ENCODE measurements around the gene ACTN1. TPM values are rescaled to one million over a fixed set of nuclear protein-coding genes. Genes with fewer than 3 reads are reported as not detected.
A peak's percentile ranks its signal among the peaks of the same experiment; 100 is the strongest.

The ACTN1 gene
- total and polyA plus RNA-seq, 2 experiments from 2014 or later = 88.0 to 163 TPM

DNA sequence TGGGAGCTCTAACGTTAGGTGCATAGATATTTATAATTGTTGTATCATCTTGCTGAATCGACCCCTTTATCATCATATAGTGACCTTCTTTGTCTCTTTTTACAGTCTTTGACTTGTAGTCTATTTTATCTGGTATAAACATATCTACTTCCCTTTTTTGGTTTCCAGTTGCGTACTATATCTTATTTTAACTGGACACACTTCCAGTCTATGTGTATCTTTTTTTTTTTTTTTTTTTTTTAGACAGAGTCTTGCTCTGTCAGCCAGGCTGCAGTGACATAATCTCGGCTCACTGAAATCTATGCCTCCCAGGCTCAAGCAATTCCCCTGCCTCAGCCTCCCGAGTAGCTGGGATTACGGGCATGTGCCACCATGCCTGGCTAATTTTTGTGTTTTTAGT is 144.3 kb downstream of the ACTN1 start:
- no peaks in the 10 kb centered on the region for H3K27me3 ChIP-seq

DNA sequence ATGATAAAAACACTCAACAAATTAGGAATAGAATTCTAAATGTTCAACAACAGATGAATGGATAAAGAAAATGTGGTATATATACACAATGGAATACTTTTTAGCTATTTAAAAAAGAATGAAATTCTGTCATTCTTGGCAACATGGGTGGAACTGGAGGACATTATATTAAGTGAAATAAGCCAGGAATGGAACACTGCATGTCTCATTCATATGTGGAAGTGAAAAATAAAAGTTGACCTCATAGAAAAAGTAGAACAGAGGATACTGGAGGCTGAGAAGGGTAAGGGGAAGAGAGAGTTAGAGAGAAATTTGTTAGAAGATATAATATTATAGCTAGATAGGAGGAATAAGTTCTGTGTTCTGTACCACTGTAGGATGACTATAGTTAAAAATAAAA is 150.4 kb downstream of the ACTN1 start:
- Histone ChIP-seq H3K4me1 (ENCODE audit: insufficient read depth) (peaks cover 5% of the 10 kb centered on the region), H3K9me2 (replicated peaks; ENCODE audit: insufficient read depth) (no peaks in the 10 kb centered on the region), H3K4me2 (no peak overlapping the region), H3K27ac (no peak overlapping the region), H3K27me3 (no peaks in the 10 kb centered on the region), H3K79me2 (no peaks in the 10 kb centered on the region), H3K36me3 (replicated peaks; ENCODE audit: insufficient read depth, low read depth) (no peaks in the 10 kb centered on the region), H3K4me3 (no peak overlapping the region), H3K9me3 (ENCODE audit: low read depth) (no peaks in the 10 kb centered on the region), H4K20me1 (ENCODE audit: insufficient read depth, poor library complexity, severe bottlenecking) (no peaks in the 10 kb centered on the region), H2AFZ (no peak overlapping the region)
- DNase-seq (ENCODE audit: low spot score) = no peak
- no peak for TF ChIP-seq EZH2 (IDR thresholded peaks at IDR 0.05; ENCODE audit: borderline replicate concordance)
- TF ChIP-seq EZH2phosphoT487 (IDR thresholded peaks at IDR 0.05; ENCODE audit: low read depth, severe bottlenecking, unreplicated experiment) = no peak
- TF ChIP-seq, protein P1, sequence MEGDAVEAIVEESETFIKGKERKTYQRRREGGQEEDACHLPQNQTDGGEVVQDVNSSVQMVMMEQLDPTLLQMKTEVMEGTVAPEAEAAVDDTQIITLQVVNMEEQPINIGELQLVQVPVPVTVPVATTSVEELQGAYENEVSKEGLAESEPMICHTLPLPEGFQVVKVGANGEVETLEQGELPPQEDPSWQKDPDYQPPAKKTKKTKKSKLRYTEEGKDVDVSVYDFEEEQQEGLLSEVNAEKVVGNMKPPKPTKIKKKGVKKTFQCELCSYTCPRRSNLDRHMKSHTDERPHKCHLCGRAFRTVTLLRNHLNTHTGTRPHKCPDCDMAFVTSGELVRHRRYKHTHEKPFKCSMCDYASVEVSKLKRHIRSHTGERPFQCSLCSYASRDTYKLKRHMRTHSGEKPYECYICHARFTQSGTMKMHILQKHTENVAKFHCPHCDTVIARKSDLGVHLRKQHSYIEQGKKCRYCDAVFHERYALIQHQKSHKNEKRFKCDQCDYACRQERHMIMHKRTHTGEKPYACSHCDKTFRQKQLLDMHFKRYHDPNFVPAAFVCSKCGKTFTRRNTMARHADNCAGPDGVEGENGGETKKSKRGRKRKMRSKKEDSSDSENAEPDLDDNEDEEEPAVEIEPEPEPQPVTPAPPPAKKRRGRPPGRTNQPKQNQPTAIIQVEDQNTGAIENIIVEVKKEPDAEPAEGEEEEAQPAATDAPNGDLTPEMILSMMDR (IDR thresholded peaks at IDR 0.05; ENCODE audit: poor library complexity) = no peak

More for the DNA sequence above, 144.3 kb downstream of the ACTN1 start:
- Histone ChIP-seq H4K20me1 (ENCODE audit: insufficient read depth, poor library complexity, severe bottlenecking) (no peaks in the 10 kb centered on the region), H3K4me1 (ENCODE audit: insufficient read depth) (no peaks in the 10 kb centered on the region), H3K27ac (no peak overlapping the region), H3K4me2 (no peak overlapping the region), H3K4me3 (no peak overlapping the region), H3K9me2 (replicated peaks; ENCODE audit: insufficient read depth) (no peaks in the 10 kb centered on the region), H2AFZ (no peak overlapping the region), H3K36me3 (replicated peaks; ENCODE audit: insufficient read depth, low read depth) (no peaks in the 10 kb centered on the region), H3K79me2 (no peaks in the 10 kb centered on the region), H3K9me3 (ENCODE audit: low read depth) (peaks cover 7% of the 10 kb centered on the region)
- no peak for DNase-seq (ENCODE audit: low spot score)
- WGBS (ENCODE audit: low lambda C conversion rate, missing lambda C conversion rate) = 81% methylated on average over 6 of the region's 6 CpGs
- TF ChIP-seq EZH2phosphoT487 (IDR thresholded peaks at IDR 0.05; ENCODE audit: low read depth, severe bottlenecking, unreplicated experiment) (no peak), EZH2 (IDR thresholded peaks at IDR 0.05; ENCODE audit: borderline replicate concordance) (no peak)
- TF ChIP-seq, protein P1 (IDR thresholded peaks at IDR 0.05; ENCODE audit: poor library complexity) = no peak

DNA sequence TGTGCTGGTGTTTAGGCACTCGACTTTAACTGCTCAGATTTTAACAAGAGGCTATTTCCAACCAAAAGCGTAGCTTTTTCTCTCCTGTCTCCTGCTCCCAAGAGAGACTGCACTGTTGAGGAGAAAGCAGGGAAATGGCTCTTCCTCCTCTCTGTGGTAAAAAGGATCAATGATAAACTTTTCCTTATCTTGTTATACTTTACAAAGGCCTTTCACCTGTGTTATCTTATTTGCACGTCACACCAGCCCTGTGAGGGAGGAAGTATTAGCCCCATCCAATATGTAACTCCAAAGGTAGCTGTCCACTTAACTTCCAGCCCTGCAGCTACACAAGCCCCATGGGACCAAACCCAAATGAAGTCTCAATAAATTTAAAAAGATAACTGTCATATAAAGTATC is 153.4 kb downstream of the ACTN1 start:
- H3K4me2 ChIP-seq = peak overlapping the region; percentile 37
- TF ChIP-seq, protein P1 (IDR thresholded peaks at IDR 0.05; ENCODE audit: poor library complexity) = no peak
- TF ChIP-seq EZH2 (IDR thresholded peaks at IDR 0.05; ENCODE audit: borderline replicate concordance) = no peak
- TF ChIP-seq EZH2phosphoT487 (IDR thresholded peaks at IDR 0.05; ENCODE audit: low read depth, severe bottlenecking, unreplicated experiment) = no peak
- H3K4me1 ChIP-seq (ENCODE audit: insufficient read depth) = peaks cover 5% of the 10 kb centered on the region
- 70% methylated on average over 3 of the region's 3 CpGs for WGBS (ENCODE audit: low lambda C conversion rate, missing lambda C conversion rate)
- H3K79me2 ChIP-seq = no peaks in the 10 kb centered on the region
- H3K9me2 ChIP-seq (replicated peaks; ENCODE audit: insufficient read depth) = no peaks in the 10 kb centered on the region
- peak; percentile 26 for DNase-seq (ENCODE audit: low spot score)
- H2AFZ ChIP-seq = no peak overlapping the region
- no peaks in the 10 kb centered on the region for H3K9me3 ChIP-seq (ENCODE audit: low read depth)
- H3K27ac ChIP-seq = no peak overlapping the region
- no peak overlapping the region for H3K4me3 ChIP-seq
- H4K20me1 ChIP-seq (ENCODE audit: insufficient read depth, poor library complexity, severe bottlenecking) = no peaks in the 10 kb centered on the region
- no peaks in the 10 kb centered on the region for H3K36me3 ChIP-seq (replicated peaks; ENCODE audit: insufficient read depth, low read depth)
- no peaks in the 10 kb centered on the region for H3K27me3 ChIP-seq

Data from hepatocyte (in vitro differentiated cells).